ENCODE data around the gene SLC9B1.
A peak's percentile ranks its signal among the peaks of the same experiment; 100 is the strongest.
"Not testable (repeated sequence)": the region's sequence is repeated elsewhere in the genome, so short reads cannot be mapped to it uniquely, and the experiment has no call there.

Gene SLC9B1

GRCh38 chr4:102868153-102868780 is 151.2 kb downstream of the SLC9B1 start:
- TF ChIP-seq POLR2AphosphoS5 (IDR thresholded peaks at IDR 0.05; ENCODE audit: low read depth, low read length), result peak; percentile 76; the same call in 1 of the 2 replicates
- no peak for TF ChIP-seq TAF1 (IDR thresholded peaks at IDR 0.05; ENCODE audit: borderline replicate concordance, low read depth, low read length)
- TF ChIP-seq POLR2A (IDR thresholded peaks at IDR 0.05; ENCODE audit: low read depth, low read length), result no peak; the same call in 1 of the 2 replicates
- FAIRE-seq (no peak), DNase-seq (ENCODE audit: insufficient read length) (no peak)

DNA sequence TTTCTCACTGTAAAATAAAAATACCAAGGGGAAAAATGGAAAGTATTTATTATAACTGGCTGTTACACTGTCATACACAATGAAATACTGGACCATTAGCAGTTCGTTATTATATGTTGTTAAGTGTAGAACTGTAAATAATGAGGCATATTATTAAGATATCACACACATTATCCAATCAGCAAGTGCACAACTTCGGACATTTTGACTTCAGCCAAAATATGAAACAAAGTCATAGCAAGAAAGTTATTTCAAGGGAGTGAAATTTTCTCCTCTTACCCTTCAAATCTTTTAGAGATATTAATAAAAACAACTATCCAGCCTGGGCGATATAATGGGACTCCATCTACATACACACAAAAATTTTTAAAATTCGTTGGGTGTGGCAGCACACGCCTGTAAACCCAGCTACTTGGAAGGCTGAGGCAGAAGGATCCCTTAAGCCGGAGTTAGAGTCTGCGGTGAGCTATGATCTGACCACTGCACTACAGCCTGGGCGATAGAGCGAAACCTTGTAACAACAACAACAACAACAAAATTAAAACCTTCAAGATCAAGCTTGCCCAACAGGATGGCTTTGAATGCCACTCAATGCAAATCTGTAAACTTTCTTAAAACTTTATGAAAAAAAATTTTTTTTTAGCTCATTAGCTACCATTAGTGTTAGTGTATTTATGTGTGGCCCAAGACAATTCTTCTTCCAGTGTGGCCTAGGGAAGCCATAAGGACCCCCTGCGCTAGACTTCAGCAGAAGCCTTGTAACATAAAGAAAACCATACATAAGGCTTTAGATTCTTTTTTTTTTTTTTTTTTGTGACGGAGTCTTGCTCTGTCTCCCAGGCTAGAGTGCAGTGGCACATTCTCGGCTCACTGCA is 152.0 kb downstream of the SLC9B1 start:
- DNase-seq (ENCODE audit: insufficient read length) (no peak), FAIRE-seq (peak; percentile 84)
- TF ChIP-seq TAF1 (IDR thresholded peaks at IDR 0.05; ENCODE audit: borderline replicate concordance, low read depth, low read length) (no peak), POLR2A (IDR thresholded peaks at IDR 0.05; ENCODE audit: low read depth, low read length) (0 out of 2 replicates have a peak, but pooled peaks have one; percentile 15)

DNA sequence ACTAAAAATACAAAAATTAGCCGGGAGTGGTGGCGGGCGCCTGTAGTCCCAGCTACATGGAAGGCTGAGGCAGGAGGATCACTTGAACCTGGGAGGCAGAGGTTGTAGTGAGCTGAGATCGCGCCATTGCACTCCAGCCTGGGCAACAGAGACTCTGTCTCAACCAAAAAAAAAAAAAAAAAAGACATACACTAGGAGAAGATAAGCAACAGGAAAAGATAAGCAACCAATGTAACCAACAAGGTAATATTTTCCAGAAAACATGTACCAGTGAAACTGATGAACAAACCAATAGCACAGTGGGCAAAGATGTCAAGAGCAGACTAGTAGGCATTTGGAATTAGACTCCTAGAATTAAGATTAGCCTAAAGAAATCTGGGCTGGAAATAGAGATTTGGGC is 154.2 kb downstream of the SLC9B1 start:
- DNase-seq (ENCODE audit: insufficient read length); FAIRE-seq: not testable (repeated sequence)

DNA sequence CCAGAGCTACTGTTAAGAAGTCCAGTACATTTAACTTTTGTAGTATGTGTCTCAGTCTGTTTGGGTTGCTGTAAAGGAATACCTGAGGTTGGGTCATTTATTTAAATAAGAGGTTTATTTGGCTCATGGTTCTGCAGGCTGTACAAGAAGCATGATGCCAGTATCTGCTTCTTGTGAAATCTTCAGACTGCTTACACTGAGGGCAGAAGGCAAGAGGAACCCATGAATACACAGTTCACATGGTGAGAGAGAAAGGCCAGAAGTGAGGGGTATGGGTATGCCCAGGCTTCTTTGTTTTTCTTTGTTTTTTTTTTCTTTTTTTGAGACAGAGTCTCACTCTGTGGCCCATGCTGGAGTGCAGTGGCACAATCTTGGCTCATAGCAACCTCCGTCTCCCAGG is 156.8 kb downstream of the SLC9B1 start:
- FAIRE-seq (no peak), DNase-seq (ENCODE audit: insufficient read length) (no peak)

DNA sequence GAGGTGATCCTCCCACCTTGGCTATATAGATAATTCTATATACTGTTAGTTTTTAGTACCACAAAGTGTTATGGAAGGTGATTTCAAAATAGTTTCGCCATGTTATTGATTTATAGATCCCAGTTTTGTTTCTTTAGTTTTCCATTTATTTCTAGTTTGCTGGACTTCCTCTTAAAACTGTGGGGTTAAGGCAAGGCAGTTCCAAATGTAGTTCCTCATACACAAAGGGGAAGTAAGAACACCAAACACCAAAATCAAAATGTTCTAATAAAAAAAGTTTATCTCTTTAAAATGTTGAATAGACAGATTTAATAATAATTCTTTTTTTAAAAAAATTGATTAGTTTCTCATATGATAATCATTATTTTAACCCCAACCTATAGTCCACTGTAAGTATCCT is 157.5 kb downstream of the SLC9B1 start:
- TF ChIP-seq TAF1 (IDR thresholded peaks at IDR 0.05; ENCODE audit: borderline replicate concordance, low read depth, low read length) (no peak), POLR2AphosphoS5 (IDR thresholded peaks at IDR 0.05; ENCODE audit: low read depth, low read length) (no peak), POLR2A (IDR thresholded peaks at IDR 0.05; ENCODE audit: low read depth, low read length) (no peak)
- FAIRE-seq, result no peak
- no peak for DNase-seq (ENCODE audit: insufficient read length)

More for the DNA sequence above, 156.8 kb downstream of the SLC9B1 start:
- TF ChIP-seq TAF1 (IDR thresholded peaks at IDR 0.05; ENCODE audit: borderline replicate concordance, low read depth, low read length) (no peak), POLR2AphosphoS5 (IDR thresholded peaks at IDR 0.05; ENCODE audit: low read depth, low read length) (no peak), POLR2A (IDR thresholded peaks at IDR 0.05; ENCODE audit: low read depth, low read length) (no peak)

DNA sequence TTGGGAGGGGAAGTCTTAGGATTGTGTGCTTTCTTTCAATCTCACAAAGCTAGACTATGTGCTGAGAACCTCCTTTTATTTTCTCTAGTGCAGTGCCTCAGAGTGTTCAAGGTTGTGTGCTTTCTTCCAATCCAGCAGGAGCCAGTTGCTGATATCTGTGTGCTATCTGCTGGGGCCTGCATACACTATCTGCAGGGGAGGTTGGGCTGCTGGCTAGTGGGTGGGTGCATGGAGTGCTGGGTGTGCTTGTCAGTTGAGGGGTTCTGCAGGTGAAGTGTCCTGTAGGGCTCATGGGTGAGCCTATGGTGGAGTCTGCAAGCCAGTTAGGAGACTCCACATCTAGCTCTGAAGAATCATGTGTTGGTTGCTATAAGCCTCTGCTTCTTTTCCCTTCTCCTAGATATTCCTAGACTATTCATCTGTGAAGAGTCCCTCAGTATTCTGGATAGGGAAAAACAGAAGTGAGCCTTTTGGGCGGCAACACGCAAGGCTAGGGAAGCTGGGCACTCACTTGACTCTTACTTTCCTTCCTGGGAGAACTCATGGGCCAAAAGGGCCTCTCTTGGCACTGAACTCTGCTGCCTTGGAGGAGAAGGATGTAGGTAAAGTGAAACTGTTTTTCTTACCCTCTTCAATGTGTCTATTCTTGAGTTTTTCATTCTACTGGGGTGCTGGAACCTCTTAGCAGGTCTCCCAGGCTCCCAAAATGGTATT is 158.7 kb downstream of the SLC9B1 start:
- TF ChIP-seq POLR2AphosphoS5 (IDR thresholded peaks at IDR 0.05; ENCODE audit: low read depth, low read length), result no peak
- no peak for TF ChIP-seq POLR2A (IDR thresholded peaks at IDR 0.05; ENCODE audit: low read depth, low read length)
- no peak for TF ChIP-seq TAF1 (IDR thresholded peaks at IDR 0.05; ENCODE audit: borderline replicate concordance, low read depth, low read length)
- no peak for FAIRE-seq
- no peak for DNase-seq (ENCODE audit: insufficient read length)

GRCh38 chr4:102858828-102859464 is 160.6 kb downstream of the SLC9B1 start:
- no peak for DNase-seq (ENCODE audit: insufficient read length)
- FAIRE-seq, result no peak

More at GRCh38 chr4:102858828-102859464, 160.6 kb downstream of the SLC9B1 start:
- no peak for TF ChIP-seq POLR2A (IDR thresholded peaks at IDR 0.05; ENCODE audit: low read depth, low read length)
- no peak for TF ChIP-seq TAF1 (IDR thresholded peaks at IDR 0.05; ENCODE audit: borderline replicate concordance, low read depth, low read length)
- TF ChIP-seq POLR2AphosphoS5 (IDR thresholded peaks at IDR 0.05; ENCODE audit: low read depth, low read length), result no peak

All from GM12892 (cell line).